SK-N-SH treated with all-trans-retinoic acid at 6 μM for 48 hours (cell line): ENCODE measurements around the gene SLC2A13.
"Not testable (repeated sequence)": the region's sequence is repeated elsewhere in the genome, so short reads cannot be mapped to it uniquely, and the experiment has no call there.

Experiments
- ATAC-seq: fragments of 200-7000 bp; cut with Tn5 transposase; 3 replicates; pipeline ENCODE4 v1.9.1; 2020; ENCODE audit warnings: mild to moderate bottlenecking, moderate library complexity
- ARNTL ChIP-seq: fragments of 450-650 bp; formaldehyde crosslinking; IDR thresholded peaks from 2 replicates; pipeline ENCODE4 v1.5.0; 2020; ENCODE audit warnings: low read depth, mild to moderate bottlenecking, moderate library complexity, borderline replicate concordance
- BACH2 ChIP-seq: fragments of 250-450 bp; sonication (Bioruptor Pico); IDR thresholded peaks from 2 replicates; pipeline ENCODE4 v1.9.0; 2021; ENCODE audit warnings: mild to moderate bottlenecking, borderline replicate concordance
- CSDC2 ChIP-seq: fragments of 250-450 bp; sonication (Bioruptor Pico); IDR thresholded peaks from 2 replicates; pipeline ENCODE4 v1.5.0; 2020; ENCODE audit warnings: mild to moderate bottlenecking, moderate library complexity
- ESRRG ChIP-seq: fragments of 250-450 bp; sonication (Bioruptor Pico); IDR thresholded peaks from 2 replicates; pipeline ENCODE4 v1.6.1; 2021; ENCODE audit warnings: mild to moderate bottlenecking
- GLIS3 ChIP-seq: fragments of 250-450 bp; sonication (Bioruptor Pico); IDR thresholded peaks from 2 replicates; pipeline ENCODE4 v1.5.0; 2020; ENCODE audit warnings: mild to moderate bottlenecking, moderate library complexity
- ISL1 ChIP-seq: fragments of 250-450 bp; sonication (Bioruptor Pico); IDR thresholded peaks from 2 replicates; pipeline ENCODE4 v2.1.2; 2022; ENCODE audit warnings: mild to moderate bottlenecking, moderate library complexity
- OSR1 ChIP-seq: fragments of 250-450 bp; sonication (Bioruptor Pico); IDR thresholded peaks from 2 replicates; pipeline ENCODE4 v1.8.0; 2022; ENCODE audit warnings: moderate library complexity, mild to moderate bottlenecking, inconsistent platforms
- PPARA ChIP-seq: fragments of 250-450 bp; sonication (Bioruptor Pico); IDR thresholded peaks from 2 replicates; pipeline ENCODE4 v1.5.0; 2020; ENCODE audit warnings: mild to moderate bottlenecking, borderline replicate concordance
- RARB ChIP-seq: fragments of 250-450 bp; sonication (Bioruptor Pico); IDR thresholded peaks from 2 replicates; pipeline ENCODE4 v1.8.0; 2021; ENCODE audit warnings: mild to moderate bottlenecking, moderate library complexity
- SNAI2 ChIP-seq: fragments of 250-450 bp; sonication (Bioruptor Pico); IDR thresholded peaks from 2 replicates; pipeline ENCODE4 v1.5.0; 2020; ENCODE audit warnings: mild to moderate bottlenecking, moderate library complexity
- TCF4 ChIP-seq: fragments of 250-450 bp; sonication (Bioruptor Pico); IDR thresholded peaks from 2 replicates; pipeline ENCODE4 v1.8.0; 2021; ENCODE audit warnings: mild to moderate bottlenecking, moderate library complexity, borderline replicate concordance
- TOX ChIP-seq: fragments of 250-450 bp; sonication (Bioruptor Pico); IDR thresholded peaks from 2 replicates; pipeline ENCODE4 v1.8.0; 2021; ENCODE audit warnings: mild to moderate bottlenecking, moderate library complexity, borderline replicate concordance
- ZC3H10 ChIP-seq: fragments of 250-450 bp; sonication (Bioruptor Pico); IDR thresholded peaks from 2 replicates; pipeline ENCODE4 v1.5.1; 2021; ENCODE audit warnings: mild to moderate bottlenecking, moderate library complexity
- ZFP3 ChIP-seq: fragments of 250-450 bp; sonication (Bioruptor Pico); IDR thresholded peaks from 2 replicates; pipeline ENCODE4 v1.5.0; 2020; ENCODE audit warnings: mild to moderate bottlenecking, moderate library complexity
- ZFP30 ChIP-seq: fragments of 450-650 bp; formaldehyde crosslinking; IDR thresholded peaks from 2 replicates; pipeline ENCODE4 v1.5.0; 2022; ENCODE audit warnings: mild to moderate bottlenecking, moderate library complexity
- ZNF565 ChIP-seq: fragments of 450-650 bp; formaldehyde crosslinking; conservative IDR thresholded peaks from 2 replicates; pipeline ENCODE4 v1.5.0; 2020; ENCODE audit warnings: low read depth, mild to moderate bottlenecking, moderate library complexity
- ZNF70 ChIP-seq: fragments of 450-650 bp; formaldehyde crosslinking; IDR thresholded peaks from 2 replicates; pipeline ENCODE4 v1.5.0; 2020; ENCODE audit warnings: mild to moderate bottlenecking, moderate library complexity
- ZNF8 ChIP-seq: fragments of 450-650 bp; formaldehyde crosslinking; IDR thresholded peaks from 2 replicates; pipeline ENCODE4 v1.5.0; 2020; ENCODE audit warnings: mild to moderate bottlenecking, moderate library complexity
- TF ChIP-seq, protein P1 (sequence below): fragments of 250-450 bp; sonication (Bioruptor Pico); IDR thresholded peaks from 2 replicates; pipeline ENCODE4 v1.8.0; 2021; ENCODE audit warnings: low read depth, mild to moderate bottlenecking, moderate library complexity, borderline replicate concordance
- TF ChIP-seq, protein P2 (sequence below): fragments of 250-450 bp; sonication (Bioruptor Pico); IDR thresholded peaks from 2 replicates; pipeline ENCODE4 v1.5.1; 2021; ENCODE audit warnings: mild to moderate bottlenecking, moderate library complexity
- TF ChIP-seq, protein P3 (sequence below): fragments of 250-450 bp; sonication (Bioruptor Pico); IDR thresholded peaks from 2 replicates; pipeline ENCODE4 v1.5.1; 2020; ENCODE audit warnings: low read depth, mild to moderate bottlenecking, moderate library complexity
- TF ChIP-seq, protein P4 (sequence below): fragments of 250-450 bp; sonication (Bioruptor Pico); IDR thresholded peaks from 2 replicates; pipeline ENCODE4 v1.8.0; 2020; ENCODE audit warnings: mild to moderate bottlenecking, moderate library complexity, borderline replicate concordance
- TF ChIP-seq, protein P5 (sequence below): fragments of 250-450 bp; sonication (Bioruptor Pico); IDR thresholded peaks from 2 replicates; pipeline ENCODE4 v1.5.0; 2020; ENCODE audit warnings: mild to moderate bottlenecking, moderate library complexity

Gene SLC2A13

DNA sequence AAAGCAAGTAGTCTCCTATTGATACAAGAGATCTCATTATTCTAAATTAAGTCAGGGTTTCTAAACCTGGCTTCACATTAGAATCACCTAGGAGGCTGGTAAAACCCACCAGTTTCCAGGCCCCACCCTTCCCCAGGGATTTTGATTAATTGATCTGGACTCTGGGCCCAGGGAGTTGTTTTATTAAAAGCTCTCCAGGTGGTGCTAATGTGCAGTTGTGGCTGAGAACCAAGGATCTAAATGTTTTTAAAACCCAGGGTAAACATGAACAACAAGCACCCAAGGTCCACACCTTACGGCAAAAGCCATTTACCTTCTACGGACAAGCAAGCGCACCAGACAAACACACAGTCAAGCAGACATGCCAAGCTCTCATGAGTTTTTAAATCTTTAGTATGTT, 73.9 kb downstream of the SLC2A13 start:
- no peak for ATAC-seq
- no peak for TF ChIP-seq ZFP30 (CRISPR knock-in tag)
- no peak for TF ChIP-seq BACH2 (CRISPR knock-in tag)
- TF ChIP-seq ISL1 (CRISPR knock-in tag) = no peak
- TF ChIP-seq, protein P1, sequence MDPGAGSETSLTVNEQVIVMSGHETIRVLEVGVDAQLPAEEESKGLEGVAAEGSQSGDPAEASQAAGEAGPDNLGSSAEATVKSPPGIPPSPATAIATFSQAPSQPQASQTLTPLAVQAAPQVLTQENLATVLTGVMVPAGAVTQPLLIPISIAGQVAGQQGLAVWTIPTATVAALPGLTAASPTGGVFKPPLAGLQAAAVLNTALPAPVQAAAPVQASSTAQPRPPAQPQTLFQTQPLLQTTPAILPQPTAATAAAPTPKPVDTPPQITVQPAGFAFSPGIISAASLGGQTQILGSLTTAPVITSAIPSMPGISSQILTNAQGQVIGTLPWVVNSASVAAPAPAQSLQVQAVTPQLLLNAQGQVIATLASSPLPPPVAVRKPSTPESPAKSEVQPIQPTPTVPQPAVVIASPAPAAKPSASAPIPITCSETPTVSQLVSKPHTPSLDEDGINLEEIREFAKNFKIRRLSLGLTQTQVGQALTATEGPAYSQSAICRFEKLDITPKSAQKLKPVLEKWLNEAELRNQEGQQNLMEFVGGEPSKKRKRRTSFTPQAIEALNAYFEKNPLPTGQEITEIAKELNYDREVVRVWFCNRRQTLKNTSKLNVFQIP = no peak
- TF ChIP-seq ARNTL (CRISPR knock-in tag) = no peak
- TF ChIP-seq GLIS3 (CRISPR knock-in tag) = no peak
- TF ChIP-seq TCF4 (CRISPR knock-in tag) = no peak
- TF ChIP-seq, protein P2, sequence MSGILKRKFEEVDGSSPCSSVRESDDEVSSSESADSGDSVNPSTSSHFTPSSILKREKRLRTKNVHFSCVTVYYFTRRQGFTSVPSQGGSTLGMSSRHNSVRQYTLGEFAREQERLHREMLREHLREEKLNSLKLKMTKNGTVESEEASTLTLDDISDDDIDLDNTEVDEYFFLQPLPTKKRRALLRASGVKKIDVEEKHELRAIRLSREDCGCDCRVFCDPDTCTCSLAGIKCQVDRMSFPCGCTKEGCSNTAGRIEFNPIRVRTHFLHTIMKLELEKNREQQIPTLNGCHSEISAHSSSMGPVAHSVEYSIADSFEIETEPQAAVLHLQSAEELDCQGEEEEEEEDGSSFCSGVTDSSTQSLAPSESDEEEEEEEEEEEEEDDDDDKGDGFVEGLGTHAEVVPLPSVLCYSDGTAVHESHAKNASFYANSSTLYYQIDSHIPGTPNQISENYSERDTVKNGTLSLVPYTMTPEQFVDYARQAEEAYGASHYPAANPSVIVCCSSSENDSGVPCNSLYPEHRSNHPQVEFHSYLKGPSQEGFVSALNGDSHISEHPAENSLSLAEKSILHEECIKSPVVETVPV (CRISPR knock-in tag) = no peak
- no peak for TF ChIP-seq ZNF8
- no peak for TF ChIP-seq SNAI2 (CRISPR knock-in tag)
- TF ChIP-seq CSDC2 = no peak
- TF ChIP-seq, protein P3, sequence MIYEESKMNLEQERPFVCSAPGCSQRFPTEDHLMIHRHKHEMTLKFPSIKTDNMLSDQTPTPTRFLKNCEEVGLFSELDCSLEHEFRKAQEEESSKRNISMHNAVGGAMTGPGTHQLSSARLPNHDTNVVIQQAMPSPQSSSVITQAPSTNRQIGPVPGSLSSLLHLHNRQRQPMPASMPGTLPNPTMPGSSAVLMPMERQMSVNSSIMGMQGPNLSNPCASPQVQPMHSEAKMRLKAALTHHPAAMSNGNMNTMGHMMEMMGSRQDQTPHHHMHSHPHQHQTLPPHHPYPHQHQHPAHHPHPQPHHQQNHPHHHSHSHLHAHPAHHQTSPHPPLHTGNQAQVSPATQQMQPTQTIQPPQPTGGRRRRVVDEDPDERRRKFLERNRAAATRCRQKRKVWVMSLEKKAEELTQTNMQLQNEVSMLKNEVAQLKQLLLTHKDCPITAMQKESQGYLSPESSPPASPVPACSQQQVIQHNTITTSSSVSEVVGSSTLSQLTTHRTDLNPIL (CRISPR knock-in tag) = no peak
- TF ChIP-seq ZNF70 (CRISPR knock-in tag) = no peak
- no peak for TF ChIP-seq OSR1
- TF ChIP-seq, all 23 proteins: peak for 0

DNA sequence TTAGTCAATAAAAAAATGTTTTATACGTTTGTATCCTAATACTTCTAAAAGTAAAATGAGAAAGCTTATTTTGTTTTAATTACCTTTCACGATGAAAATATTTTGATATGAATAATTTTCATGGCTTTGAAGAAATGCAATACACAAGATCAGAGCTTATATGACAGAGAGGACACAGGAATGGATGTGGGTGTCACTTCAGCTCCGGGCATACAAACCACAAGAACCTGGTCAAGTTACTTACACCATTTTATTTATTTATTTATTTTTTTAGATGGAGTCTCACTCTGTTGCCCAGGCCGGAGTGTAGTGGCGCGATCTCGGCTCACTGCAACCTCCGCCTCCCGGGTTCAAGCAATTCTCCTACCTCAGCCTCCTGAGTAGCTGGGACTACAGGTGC, 74.9 kb downstream of the SLC2A13 start:
- not testable (repeated sequence) for ATAC-seq

DNA sequence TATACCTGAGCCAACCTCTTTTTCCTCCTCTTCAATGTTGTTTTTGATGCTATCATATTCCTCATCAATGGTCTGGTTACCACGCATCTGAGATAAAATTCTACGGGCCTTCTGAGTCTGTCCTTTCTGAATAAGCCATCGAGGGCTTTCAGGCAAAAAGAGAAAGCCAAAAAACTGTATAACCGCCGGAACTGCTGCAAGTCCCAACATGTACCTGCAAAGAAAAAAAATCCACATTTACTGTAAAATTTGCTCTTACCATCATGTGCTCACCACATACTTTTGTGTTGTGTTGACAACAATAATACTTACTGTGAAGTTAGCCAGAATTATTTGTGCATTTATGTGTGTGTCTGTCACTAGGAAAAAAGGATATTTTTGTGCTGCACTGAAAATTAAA, 77.6 kb downstream of the SLC2A13 start:
- ATAC-seq = no peak
- TF ChIP-seq ZFP3 (no peak), RARB (no peak), ISL1 (CRISPR knock-in tag) (no peak)
- TF ChIP-seq, protein P4, sequence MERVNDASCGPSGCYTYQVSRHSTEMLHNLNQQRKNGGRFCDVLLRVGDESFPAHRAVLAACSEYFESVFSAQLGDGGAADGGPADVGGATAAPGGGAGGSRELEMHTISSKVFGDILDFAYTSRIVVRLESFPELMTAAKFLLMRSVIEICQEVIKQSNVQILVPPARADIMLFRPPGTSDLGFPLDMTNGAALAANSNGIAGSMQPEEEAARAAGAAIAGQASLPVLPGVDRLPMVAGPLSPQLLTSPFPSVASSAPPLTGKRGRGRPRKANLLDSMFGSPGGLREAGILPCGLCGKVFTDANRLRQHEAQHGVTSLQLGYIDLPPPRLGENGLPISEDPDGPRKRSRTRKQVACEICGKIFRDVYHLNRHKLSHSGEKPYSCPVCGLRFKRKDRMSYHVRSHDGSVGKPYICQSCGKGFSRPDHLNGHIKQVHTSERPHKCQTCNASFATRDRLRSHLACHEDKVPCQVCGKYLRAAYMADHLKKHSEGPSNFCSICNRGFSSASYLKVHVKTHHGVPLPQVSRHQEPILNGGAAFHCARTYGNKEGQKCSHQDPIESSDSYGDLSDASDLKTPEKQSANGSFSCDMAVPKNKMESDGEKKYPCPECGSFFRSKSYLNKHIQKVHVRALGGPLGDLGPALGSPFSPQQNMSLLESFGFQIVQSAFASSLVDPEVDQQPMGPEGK (CRISPR knock-in tag) = no peak
- TF ChIP-seq, protein P5, sequence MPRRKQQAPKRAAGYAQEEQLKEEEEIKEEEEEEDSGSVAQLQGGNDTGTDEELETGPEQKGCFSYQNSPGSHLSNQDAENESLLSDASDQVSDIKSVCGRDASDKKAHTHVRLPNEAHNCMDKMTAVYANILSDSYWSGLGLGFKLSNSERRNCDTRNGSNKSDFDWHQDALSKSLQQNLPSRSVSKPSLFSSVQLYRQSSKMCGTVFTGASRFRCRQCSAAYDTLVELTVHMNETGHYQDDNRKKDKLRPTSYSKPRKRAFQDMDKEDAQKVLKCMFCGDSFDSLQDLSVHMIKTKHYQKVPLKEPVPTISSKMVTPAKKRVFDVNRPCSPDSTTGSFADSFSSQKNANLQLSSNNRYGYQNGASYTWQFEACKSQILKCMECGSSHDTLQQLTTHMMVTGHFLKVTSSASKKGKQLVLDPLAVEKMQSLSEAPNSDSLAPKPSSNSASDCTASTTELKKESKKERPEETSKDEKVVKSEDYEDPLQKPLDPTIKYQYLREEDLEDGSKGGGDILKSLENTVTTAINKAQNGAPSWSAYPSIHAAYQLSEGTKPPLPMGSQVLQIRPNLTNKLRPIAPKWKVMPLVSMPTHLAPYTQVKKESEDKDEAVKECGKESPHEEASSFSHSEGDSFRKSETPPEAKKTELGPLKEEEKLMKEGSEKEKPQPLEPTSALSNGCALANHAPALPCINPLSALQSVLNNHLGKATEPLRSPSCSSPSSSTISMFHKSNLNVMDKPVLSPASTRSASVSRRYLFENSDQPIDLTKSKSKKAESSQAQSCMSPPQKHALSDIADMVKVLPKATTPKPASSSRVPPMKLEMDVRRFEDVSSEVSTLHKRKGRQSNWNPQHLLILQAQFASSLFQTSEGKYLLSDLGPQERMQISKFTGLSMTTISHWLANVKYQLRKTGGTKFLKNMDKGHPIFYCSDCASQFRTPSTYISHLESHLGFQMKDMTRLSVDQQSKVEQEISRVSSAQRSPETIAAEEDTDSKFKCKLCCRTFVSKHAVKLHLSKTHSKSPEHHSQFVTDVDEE = no peak

DNA sequence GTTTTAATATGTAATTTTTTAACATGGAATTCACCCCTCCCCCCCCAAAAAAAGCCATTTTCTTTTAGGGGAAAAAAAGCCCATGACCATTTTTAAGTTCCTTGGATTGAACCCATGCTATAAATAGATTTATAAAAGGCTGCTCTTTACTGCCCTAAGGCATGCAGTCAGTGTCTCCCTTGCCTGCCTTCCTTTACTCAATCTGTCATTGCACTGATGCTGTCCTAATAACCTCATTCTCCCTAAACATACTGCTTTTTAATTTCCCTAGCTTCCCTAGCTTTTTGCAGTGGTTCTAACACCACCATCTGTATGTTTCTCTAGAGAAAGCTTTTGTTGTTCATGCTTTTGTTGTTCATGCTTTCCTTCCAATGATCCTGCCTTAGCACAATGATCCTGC, 83.0 kb downstream of the SLC2A13 start:
- TF ChIP-seq CSDC2 (no peak), SNAI2 (CRISPR knock-in tag) (no peak), BACH2 (CRISPR knock-in tag) (no peak)
- ATAC-seq = no peak

DNA sequence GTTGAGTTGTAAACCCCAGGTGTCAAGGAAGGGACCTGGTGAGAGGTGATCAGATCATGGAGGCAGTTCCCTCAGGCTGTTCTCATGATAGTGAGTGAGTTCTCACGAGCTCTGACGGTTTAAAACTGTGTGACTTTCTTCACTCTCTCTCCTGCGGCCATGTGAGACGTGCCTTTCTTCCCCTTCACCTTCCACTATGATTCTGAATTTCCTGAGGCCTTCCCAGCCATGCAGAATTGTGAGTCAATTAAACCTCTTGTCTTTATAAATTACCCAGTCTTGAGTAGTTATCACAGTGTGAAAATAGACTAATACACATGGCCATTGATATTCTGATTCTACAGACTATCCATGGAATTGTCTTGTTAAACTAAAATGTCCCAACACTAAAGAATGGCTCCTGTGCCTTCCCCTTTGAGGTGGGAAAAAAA, 85.6 kb downstream of the SLC2A13 start:
- no peak for TF ChIP-seq OSR1
- TF ChIP-seq CSDC2 = no peak
- no peak for TF ChIP-seq ZNF70 (CRISPR knock-in tag)
- TF ChIP-seq RARB = no peak
- no peak for TF ChIP-seq SNAI2 (CRISPR knock-in tag)
- TF ChIP-seq TOX = no peak
- no peak for TF ChIP-seq BACH2 (CRISPR knock-in tag)
- no peak for TF ChIP-seq ZC3H10 (CRISPR knock-in tag)
- TF ChIP-seq ZNF8 = no peak
- TF ChIP-seq ZNF565 (CRISPR knock-in tag) = no peak
- TF ChIP-seq, protein P5 = no peak
- TF ChIP-seq PPARA (CRISPR knock-in tag) = no peak
- TF ChIP-seq GLIS3 (CRISPR knock-in tag) = no peak
- no peak for TF ChIP-seq ZFP3
- TF ChIP-seq ZFP30 (CRISPR knock-in tag) = no peak
- no peak for TF ChIP-seq ESRRG (CRISPR knock-in tag)
- no peak for TF ChIP-seq ARNTL (CRISPR knock-in tag)
- no peak for ATAC-seq
